GM06990 (cell line): ENCODE measurements around the gene S100B.

Source experiments
- DNase-seq: peaks from one replicate; pipeline ENCODE4 v3.0.0-alpha.2; 2011; ENCODE audit not compliant: insufficient read length; ENCODE audit errors: extremely low read depth
- H3K27me3 ChIP-seq: replicated peaks from 2 replicates; pipeline ENCODE4 v1.6.0; 2011; ENCODE audit warnings: low read length; ENCODE audit not compliant: control insufficient read depth, insufficient read depth
- H3K36me3 ChIP-seq: 2 replicates; pipeline ENCODE4 v1.5.1; 2011; ENCODE audit warnings: low read length; ENCODE audit not compliant: control insufficient read depth, insufficient read depth
- H3K4me3 ChIP-seq: replicated peaks from 2 replicates; pipeline ENCODE4 v1.5.1; 2011; ENCODE audit warnings: low read depth, mild to moderate bottlenecking, control low read depth, low read length
- CTCF ChIP-seq: IDR thresholded peaks from 2 replicates; pipeline ENCODE4 v1.5.1; 2011; ENCODE audit warnings: low read length, control low read depth, mild to moderate bottlenecking, inconsistent platforms; ENCODE audit not compliant: insufficient read depth, poor library complexity, severe bottlenecking

The S100B gene

GRCh38 chr21:46626536-46626935 lies 21.7 kb upstream of the S100B start:
- Histone ChIP-seq H3K4me3 (no peak overlapping the region), H3K27me3 (peaks cover 1% of the 10 kb centered on the region), H3K36me3 (no peaks in the 10 kb centered on the region)
- no peak for DNase-seq
- TF ChIP-seq CTCF = no peak

GRCh38 chr21:46625759-46626158 lies 20.9 kb upstream of the S100B start:
- Histone ChIP-seq H3K36me3 (no peaks in the 10 kb centered on the region), H3K27me3 (peaks cover 1% of the 10 kb centered on the region), H3K4me3 (no peak overlapping the region)
- no peak for DNase-seq
- no peak for TF ChIP-seq CTCF

GRCh38 chr21:46624050-46624449 lies 19.2 kb upstream of the S100B start:
- no peak for TF ChIP-seq CTCF
- H3K4me3 ChIP-seq = no peak overlapping the region
- H3K27me3 ChIP-seq = peaks cover 1% of the 10 kb centered on the region
- H3K36me3 ChIP-seq = no peaks in the 10 kb centered on the region
- DNase-seq = no peak

- TF ChIP-seq CTCF = no peak
- DNase-seq = no peak
- no peaks in the 10 kb centered on the region for H3K27me3 ChIP-seq
- no peaks in the 10 kb centered on the region for H3K36me3 ChIP-seq
- H3K4me3 ChIP-seq = no peak overlapping the region
Measured at GRCh38 chr21:46622226-46622625, 17.3 kb upstream of the S100B start.

GRCh38 chr21:46621457-46622182 lies 16.7 kb upstream of the S100B start:
- H3K36me3 ChIP-seq = no peaks in the 10 kb centered on the region
- no peak for TF ChIP-seq CTCF
- no peak for DNase-seq
- H3K4me3 ChIP-seq = no peak overlapping the region
- no peaks in the 10 kb centered on the region for H3K27me3 ChIP-seq

- no peak for TF ChIP-seq CTCF
- no peak for DNase-seq
- H3K27me3 ChIP-seq = no peaks in the 10 kb centered on the region
- H3K4me3 ChIP-seq = no peak overlapping the region
- H3K36me3 ChIP-seq = no peaks in the 10 kb centered on the region
Measured at GRCh38 chr21:46620846-46621245, 16.0 kb upstream of the S100B start.
